DOHH2 (cell line): Measurements from ENCODE around the gene PLA2G10.

Experiments
- H3F3A ChIP-seq: fragments of 200-600 bp; sonication (generic), shearing (Covaris generic); 2 replicates; pipeline ENCODE4 v1.6.0; 2016; ENCODE audit warnings: antibody characterized with exemption, mild to moderate bottlenecking; ENCODE audit not compliant: control insufficient read depth, insufficient read depth
- H3K27ac ChIP-seq: fragments of 200-600 bp; sonication (generic); 2 replicates; pipeline ENCODE4 v1.5.1; 2014; ENCODE audit warnings: low read depth, mild to moderate bottlenecking, low read length, moderate library complexity
- H3K27me3 ChIP-seq: fragments of 200-600 bp; sonication (generic); 2 replicates; pipeline ENCODE4 v1.6.1; 2014; ENCODE audit warnings: mild to moderate bottlenecking, low read length, mixed read lengths; ENCODE audit not compliant: control insufficient read depth
- H3K36me3 ChIP-seq: fragments of 200-600 bp; sonication (generic); 2 replicates; pipeline ENCODE4 v1.6.1; 2014; ENCODE audit warnings: mild to moderate bottlenecking, low read length, moderate library complexity, mixed read lengths; ENCODE audit not compliant: control insufficient read depth
- H3K4me1 ChIP-seq: fragments of 200-600 bp; sonication (generic); 2 replicates; pipeline ENCODE4 v1.6.1; 2014; ENCODE audit warnings: mild to moderate bottlenecking, low read length, mixed read lengths; ENCODE audit not compliant: control insufficient read depth
- H3K4me2 ChIP-seq: fragments of 200-600 bp; sonication (generic); 2 replicates; pipeline ENCODE4 v1.6.0; 2014; ENCODE audit warnings: mild to moderate bottlenecking, low read length, moderate library complexity
- H3K4me3 ChIP-seq: fragments of 200-600 bp; sonication (generic); 2 replicates; pipeline ENCODE4 v1.5.1; 2014; ENCODE audit warnings: mild to moderate bottlenecking, low read length, mixed read lengths
- H3K79me2 ChIP-seq: fragments of 200-600 bp; sonication (generic); 2 replicates; pipeline ENCODE4 v1.6.1; 2014; ENCODE audit warnings: mild to moderate bottlenecking, low read length, mixed read lengths; ENCODE audit not compliant: control insufficient read depth
- H3K9me2 ChIP-seq: fragments of 200-600 bp; sonication (generic); replicated peaks from 2 replicates; pipeline ENCODE4 v1.6.1; 2014; ENCODE audit warnings: mild to moderate bottlenecking, low read length, mixed read lengths; ENCODE audit not compliant: control insufficient read depth
- H3K9me3 ChIP-seq: fragments of 200-600 bp; sonication (generic); 2 replicates; pipeline ENCODE4 v1.6.1; 2014; ENCODE audit warnings: antibody characterized with exemption, low read length, mixed read lengths; ENCODE audit not compliant: control insufficient read depth, insufficient read depth
- H4K20me1 ChIP-seq: fragments of 200-600 bp; sonication (generic); 2 replicates; pipeline ENCODE4 v1.6.0; 2014; ENCODE audit warnings: low read depth, mild to moderate bottlenecking, antibody characterized with exemption, low read length, moderate library complexity; ENCODE audit not compliant: control insufficient read depth, insufficient read depth
- CTCF ChIP-seq: fragments of 200-600 bp; sonication (generic); IDR thresholded peaks from one replicate; pipeline ENCODE4 v1.5.1; 2014; ENCODE audit warnings: antibody characterized with exemption, mild to moderate bottlenecking, low read depth, low read length; ENCODE audit not compliant: poor library complexity, severe bottlenecking
- EZH2phosphoT487 ChIP-seq: fragments of 200-600 bp; sonication (generic); IDR thresholded peaks from 2 replicates; pipeline ENCODE4 v1.6.1; 2017; ENCODE audit warnings: borderline replicate concordance, mild to moderate bottlenecking, antibody characterized with exemption, low read length, moderate library complexity, mixed read lengths

Gene PLA2G10

DNA sequence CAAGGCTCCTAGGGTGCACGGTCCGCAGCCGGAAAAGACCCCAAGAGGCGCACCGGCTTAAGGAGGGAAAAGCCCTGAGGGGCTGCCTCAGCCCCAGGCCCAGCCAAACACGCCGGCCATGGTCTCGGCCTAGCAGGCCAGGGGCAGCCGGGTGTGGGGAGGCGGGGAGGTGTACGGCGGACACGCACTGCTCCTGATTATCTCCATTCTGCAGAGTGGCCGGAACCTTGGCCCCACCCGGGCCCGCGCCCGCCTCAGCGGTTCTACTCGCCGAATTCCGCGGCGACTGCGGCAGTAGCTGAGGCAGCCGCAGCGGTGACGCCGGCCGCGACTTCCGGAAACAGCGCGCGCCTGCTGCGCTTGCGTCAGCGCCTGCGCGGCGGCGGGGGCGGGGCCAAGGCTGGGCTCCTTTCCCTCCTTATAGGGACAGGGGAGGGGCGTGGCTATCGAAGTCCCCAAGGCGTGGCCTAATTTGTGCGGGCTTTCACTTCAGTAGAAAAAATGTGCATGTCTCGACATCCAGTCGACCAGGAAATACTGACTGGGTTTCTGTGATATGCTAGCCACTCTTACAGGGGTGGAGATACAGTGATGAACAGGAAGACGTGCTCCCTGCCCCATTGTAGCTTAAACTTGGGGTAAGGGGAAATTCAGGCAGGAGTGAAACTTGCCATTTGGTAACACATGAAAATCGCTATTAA lies 64.0 kb downstream of the PLA2G10 start, which contains the start of gene PARN:
PARN (minus strand) TSS at position 342 of the 701 bp plus-strand sequence; CDS start at position 207, 135 bp downstream.
- Histone ChIP-seq H3K36me3 (peaks cover 67% of the 10 kb centered on the region), H3K9me2 (no peaks in the 10 kb centered on the region), H3K4me3 (peak within 1 kb of the TSS; percentile 73), H3K4me2 (peak within 1 kb of the TSS; percentile 69), H3F3A (peaks cover 6% of the 10 kb centered on the region; the same call in 1 of the 2 replicates), H4K20me1 (peaks cover 10% of the 10 kb centered on the region), H3K4me1 (peaks cover 52% of the 10 kb centered on the region), H3K79me2 (peaks cover 86% of the 10 kb centered on the region), H3K27me3 (no peaks in the 10 kb centered on the region), H3K9me3 (no peaks in the 10 kb centered on the region), H3K27ac (peak within 1 kb of the TSS; percentile 68)
- TF ChIP-seq CTCF (no peak), EZH2phosphoT487 (no peak)

DNA sequence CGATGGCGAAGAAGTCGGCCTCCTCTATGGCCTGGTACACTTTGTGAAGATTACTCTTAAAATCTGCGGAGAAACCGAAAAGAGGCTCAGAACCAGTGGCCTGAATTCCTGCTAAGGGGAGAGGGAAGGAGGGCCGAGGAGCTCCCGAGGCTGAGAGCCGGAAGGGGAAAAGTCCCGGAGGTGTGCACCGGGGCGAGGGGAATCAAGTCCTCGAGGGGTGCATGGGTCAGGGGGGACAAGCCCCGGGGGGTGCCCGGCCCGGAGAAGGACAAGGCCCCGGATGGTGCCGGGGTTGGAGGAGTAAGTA lies 64.5 kb downstream of the PLA2G10 start:
- peak overlapping the region; percentile 68 for H3K27ac ChIP-seq
- peak overlapping the region; percentile 73 for H3K4me3 ChIP-seq
- no peaks in the 10 kb centered on the region for H3K9me2 ChIP-seq
- H4K20me1 ChIP-seq: peaks cover 5% of the 10 kb centered on the region
- no peaks in the 10 kb centered on the region for H3K27me3 ChIP-seq
- H3K4me1 ChIP-seq: peaks cover 47% of the 10 kb centered on the region
- H3K79me2 ChIP-seq: peaks cover 83% of the 10 kb centered on the region
- TF ChIP-seq EZH2phosphoT487 (no peak), CTCF (no peak)
- H3K36me3 ChIP-seq: peaks cover 67% of the 10 kb centered on the region
- peaks cover 6% of the 10 kb centered on the region; the same call in 1 of the 2 replicates for H3F3A ChIP-seq
- H3K4me2 ChIP-seq: peak overlapping the region; percentile 69
- no peaks in the 10 kb centered on the region for H3K9me3 ChIP-seq

DNA sequence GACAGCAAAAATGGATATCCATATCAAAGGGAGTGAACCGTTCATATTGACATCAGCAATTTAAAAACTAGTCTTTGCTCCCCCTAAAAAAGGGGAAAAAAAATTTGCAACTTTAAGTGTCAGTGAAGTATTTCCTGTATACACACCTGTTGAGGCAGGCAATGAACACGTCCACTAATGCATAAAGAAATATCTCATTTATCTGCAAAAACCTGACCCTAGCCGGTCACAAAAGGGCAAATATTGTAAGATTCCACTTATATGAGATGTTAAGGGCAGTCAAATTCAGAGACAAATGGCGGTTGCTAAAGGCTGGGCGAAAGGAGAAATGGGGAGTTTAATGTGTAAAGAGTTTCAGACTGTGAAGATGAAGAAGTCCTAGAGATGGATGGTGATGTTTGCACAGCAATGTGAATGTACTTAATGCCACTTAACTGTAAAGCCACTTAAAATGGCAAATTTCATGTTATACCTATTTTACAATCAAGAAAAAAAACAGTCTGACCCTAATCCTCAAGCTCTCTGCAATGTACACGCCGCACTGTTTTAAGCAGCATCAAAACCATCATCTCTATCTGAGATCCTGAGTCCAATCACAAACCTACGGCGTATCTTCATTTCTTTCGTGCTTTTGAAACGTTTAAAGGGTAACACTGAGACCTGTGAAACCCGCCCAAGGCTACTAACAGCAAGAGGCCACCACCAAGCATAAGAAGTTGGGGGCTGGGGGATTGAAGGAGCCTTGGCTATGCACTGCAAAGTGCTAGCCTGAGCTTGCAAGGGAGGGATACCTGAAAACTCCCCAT lies 65.1 kb downstream of the PLA2G10 start:
- no peak for TF ChIP-seq EZH2phosphoT487
- no peak for TF ChIP-seq CTCF
- no peaks in the 10 kb centered on the region for H3K9me2 ChIP-seq
- H3K36me3 ChIP-seq: peaks cover 68% of the 10 kb centered on the region
- H3K4me3 ChIP-seq: peak overlapping the region; percentile 73
- peak overlapping the region; percentile 69 for H3K4me2 ChIP-seq
- H3K27me3 ChIP-seq: no peaks in the 10 kb centered on the region
- H3K4me1 ChIP-seq: peaks cover 46% of the 10 kb centered on the region
- peaks cover 83% of the 10 kb centered on the region for H3K79me2 ChIP-seq
- peak overlapping the region; percentile 68 for H3K27ac ChIP-seq
- H4K20me1 ChIP-seq: no peaks in the 10 kb centered on the region
- H3K9me3 ChIP-seq: no peaks in the 10 kb centered on the region
- peaks cover 6% of the 10 kb centered on the region; the same call in 1 of the 2 replicates for H3F3A ChIP-seq
